ELF-1 (cell line): ENCODE results near the gene ZER1.
"Not testable (repeated sequence)": the region's sequence is repeated elsewhere in the genome, so short reads cannot be mapped to it uniquely, and the experiment has no call there.

ENCODE experiments used
- DNase-seq: peaks from one replicate; pipeline ENCODE4 v3.0.0-alpha.2; 2016; ENCODE audit warnings: low read depth, low spot score

ZER1 gene

DNA sequence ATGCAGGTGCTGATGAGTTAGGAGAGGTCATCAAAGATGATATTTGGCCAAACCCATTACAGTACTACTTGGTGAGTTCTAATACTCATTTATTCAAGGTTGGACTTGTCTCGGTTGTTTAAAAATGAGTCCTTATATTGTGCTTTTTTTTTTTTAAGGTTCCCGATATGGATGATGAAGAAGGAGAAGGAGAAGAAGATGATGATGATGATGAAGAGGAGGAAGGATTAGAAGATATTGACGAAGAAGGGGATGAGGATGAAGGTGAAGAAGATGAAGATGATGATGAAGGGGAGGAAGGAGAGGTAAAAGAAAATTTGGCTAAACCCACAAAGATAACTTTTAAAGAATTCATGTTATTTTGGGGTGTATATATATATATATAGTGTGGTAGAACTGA, 78.0 kb downstream of the ZER1 start:
- DNase-seq: not testable (repeated sequence)

DNA sequence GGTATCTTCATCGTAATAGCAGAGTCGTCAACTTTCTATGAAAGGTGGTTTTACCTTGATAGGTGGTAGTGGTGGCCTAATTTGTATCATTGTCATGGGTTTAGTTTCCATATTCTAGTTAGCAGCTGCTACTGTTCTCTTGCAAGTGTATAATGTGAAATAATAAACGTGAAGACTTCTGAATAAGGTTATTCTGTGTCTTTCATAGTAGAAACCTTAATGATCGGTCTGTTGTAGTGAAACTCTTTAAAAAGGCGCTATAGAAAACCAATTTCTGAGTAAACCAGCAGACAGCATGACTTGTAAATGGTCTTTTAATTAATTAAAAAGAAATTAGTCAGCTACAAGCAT, 81.1 kb downstream of the ZER1 start:
- no peak for DNase-seq

GRCh38 chr9:128689820-128690683, 81.7 kb downstream of the ZER1 start:
- DNase-seq: peak; percentile 49

GRCh38 chr9:128689293-128689774, 82.4 kb downstream of the ZER1 start:
- no peak for DNase-seq

- peak; percentile 89 for DNase-seq
Observed at GRCh38 chr9:128688501-128689292, 83.0 kb downstream of the ZER1 start, which contains the start of gene SET. SET (plus strand) TSS chr9:128689222; CDS start chr9:128689583, 361 bp downstream.

GRCh38 chr9:128687453-128687852, 84.3 kb downstream of the ZER1 start:
- DNase-seq: peak; percentile 30

GRCh38 chr9:128685636-128686489, 85.9 kb downstream of the ZER1 start:
- peak; percentile 10 for DNase-seq

- DNase-seq: peak; percentile 91
Observed at GRCh38 chr9:128684325-128685199, 87.2 kb downstream of the ZER1 start.

DNA sequence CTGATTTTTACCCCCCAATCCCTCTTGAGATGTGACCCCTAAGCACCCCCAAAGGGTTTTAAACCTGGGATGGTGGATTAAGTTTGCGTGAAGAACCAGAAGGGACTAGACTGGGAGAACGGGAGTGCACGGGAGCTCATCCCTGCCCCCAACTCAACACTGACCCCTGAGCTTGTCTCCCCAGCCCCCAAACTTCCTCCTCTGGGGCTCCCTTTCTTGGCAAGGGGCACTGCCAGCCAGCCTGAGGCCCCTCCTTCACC, 87.7 kb downstream of the ZER1 start:
- DNase-seq: no peak

DNA sequence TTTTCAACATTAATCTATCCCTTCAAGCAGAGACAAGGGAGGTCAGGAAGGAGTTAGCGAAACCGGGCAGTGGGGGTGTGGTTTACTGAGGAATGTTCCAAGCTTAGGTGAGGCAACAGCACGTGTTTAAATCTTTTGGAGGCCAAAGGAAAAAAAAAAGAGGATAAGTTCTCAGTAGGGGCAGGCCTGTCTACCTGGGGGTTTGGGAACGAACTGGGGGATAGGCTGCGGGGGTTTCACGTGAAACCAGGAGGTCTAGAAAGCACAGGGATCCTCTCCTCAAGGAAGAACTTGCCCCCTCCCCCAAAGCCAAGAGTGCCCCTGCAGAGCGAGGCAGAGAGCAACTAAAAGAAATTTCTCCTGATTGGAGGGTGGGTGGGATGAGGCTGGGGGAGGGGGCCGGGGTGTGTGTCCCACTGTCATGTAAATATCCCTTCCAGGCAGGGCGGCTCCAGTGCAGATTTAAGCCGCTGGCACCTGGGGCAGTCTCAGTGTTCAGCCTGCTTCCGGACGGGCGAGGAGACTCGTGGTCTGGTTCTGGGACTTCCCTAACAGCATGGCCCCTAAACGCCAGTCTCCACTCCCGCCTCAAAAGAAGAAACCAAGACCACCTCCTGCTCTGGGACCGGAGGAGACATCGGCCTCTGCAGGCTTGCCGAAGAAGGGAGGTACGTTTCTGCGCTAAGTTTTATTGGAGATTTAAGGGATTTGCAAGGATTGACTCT, 88.2 kb downstream of the ZER1 start:
- peak; percentile 96 for DNase-seq
